ENCODE results near the gene ATRNL1.

- no peak for TF ChIP-seq CTCF (conservative IDR thresholded peaks at IDR 0.05; ENCODE audit: low read depth in 2 of 2)
- TF ChIP-seq EZH2 (IDR thresholded peaks at IDR 0.05; ENCODE audit: low read depth, unreplicated experiment), result no peak
- TF ChIP-seq REST (IDR thresholded peaks at IDR 0.05; ENCODE audit: unreplicated experiment), result no peak
- TF ChIP-seq POLR2AphosphoS5 (IDR thresholded peaks at IDR 0.05; ENCODE audit: low read depth), result no peak
- TF ChIP-seq EZH2phosphoT487 (IDR thresholded peaks at IDR 0.05; ENCODE audit: unreplicated experiment), result no peak
- TF ChIP-seq JUNB (IDR thresholded peaks at IDR 0.05; ENCODE audit: unreplicated experiment), result no peak
- no peak for TF ChIP-seq ZNF114 (CRISPR knock-in tag; IDR thresholded peaks at IDR 0.05)
- TF ChIP-seq ZNF331 (CRISPR knock-in tag; IDR thresholded peaks at IDR 0.05; ENCODE audit: low read depth), result no peak
- no peak for TF ChIP-seq CREB1 (CRISPR knock-in tag; IDR thresholded peaks at IDR 0.05; ENCODE audit: low read depth)
These were observed 825.6 kb downstream of the ATRNL1 start for GRCh38 chr10:115918812-115919211.

Data from GM23338 (cell line).